AG04450 (cell line): Measurements from ENCODE around the gene MEIOSIN. TPM values are rescaled to one million over a fixed set of nuclear protein-coding genes. Genes with fewer than 3 reads are reported as not detected.

Experiments used
- CTCF ChIA-PET: fragments of 300-600, 350-600 bp; formaldehyde crosslinking; extraction: SDS; loops from one replicate; lab custom pipeline; 2022; ENCODE audit warnings: antibody characterized with exemption, inconsistent platforms; lab: Charles Lee
- POLR2A ChIA-PET: fragments of 350-600 bp; formaldehyde crosslinking; extraction: SDS; loops from one replicate; lab custom pipeline; 2021; ENCODE audit warnings: antibody characterized with exemption, inconsistent platforms; lab: Yijun Ruan, JAX
- DNase-seq: peaks from one replicate; pipeline ENCODE4 v3.0.0-alpha.2; 2011; ENCODE audit warnings: low read depth, low spot score
- H3K27ac ChIP-seq: one replicate; pipeline ENCODE4 v1.5.1; 2012; ENCODE audit warnings: low read depth, low read length, control low read depth
- H3K27me3 ChIP-seq: one replicate; pipeline ENCODE4 v1.6.0; 2012; ENCODE audit warnings: low read length; ENCODE audit not compliant: control insufficient read depth, insufficient read depth
- H3K4me3 ChIP-seq: 2 replicates; pipeline ENCODE4 v1.5.1; 2011; ENCODE audit warnings: mild to moderate bottlenecking, low read depth, low read length, control low read depth
- H3K9me3 ChIP-seq: 2 replicates; pipeline ENCODE4 v1.5.1; 2012; ENCODE audit warnings: low read length; ENCODE audit not compliant: control insufficient read depth, insufficient read depth
- CTCF ChIP-seq: IDR thresholded peaks from 2 replicates; pipeline ENCODE4 v1.5.1; 2011; ENCODE audit warnings: low read depth, low read length, control low read depth, inconsistent platforms
- polyA plus RNA-seq: library from polyadenylated mRNA; depleted of rRNA; stranded (reverse); fragments of >200 nt; gene quantifications from 2 replicates; pipeline ENCODE4 v1.2.3, GENCODE V29; 2011

MEIOSIN gene
- polyA plus RNA-seq, 1 experiment = not detected

GRCh38 chr19:45785097-45785496, 51.9 kb downstream of the MEIOSIN start:
- Histone ChIP-seq H3K9me3 (no peaks in the 10 kb centered on the region), H3K27me3 (no peaks in the 10 kb centered on the region), H3K27ac (peak overlapping the region; percentile 31), H3K4me3 (no peak overlapping the region)
- CTCF ChIA-PET = interaction anchor here (1.2 to 2.0 kb wide), 3 partner anchors 14 to 32 kb away, joined by 3 to 8 read pairs (median 5); partner anchors contain the start of gene SIX5
- POLR2A ChIA-PET = no interaction called here
- no peak for DNase-seq
- no peak for TF ChIP-seq CTCF

- ChIA-PET POLR2A (interaction anchor here (0.6 kb wide), 1 partner anchor 17 kb away, joined by 4 read pairs; no protein-coding TSS in a partner anchor), CTCF (no interaction called here)
- TF ChIP-seq CTCF = no peak
- Histone ChIP-seq H3K27ac (no peak overlapping the region), H3K9me3 (no peaks in the 10 kb centered on the region), H3K4me3 (no peak overlapping the region), H3K27me3 (no peaks in the 10 kb centered on the region)
- no peak for DNase-seq
Observed at GRCh38 chr19:45785781-45786532, 52.7 kb downstream of the MEIOSIN start.

GRCh38 chr19:45786533-45786894, 53.3 kb downstream of the MEIOSIN start:
- H3K9me3 ChIP-seq = no peaks in the 10 kb centered on the region
- H3K4me3 ChIP-seq = no peak overlapping the region
- no peak overlapping the region for H3K27ac ChIP-seq
- POLR2A ChIA-PET = no interaction called here
- no peak for DNase-seq
- H3K27me3 ChIP-seq = no peaks in the 10 kb centered on the region
- CTCF ChIA-PET = no interaction called here
- TF ChIP-seq CTCF = no peak

GRCh38 chr19:45789035-45789786, 56.0 kb downstream of the MEIOSIN start:
- Histone ChIP-seq H3K4me3 (no peak overlapping the region), H3K27me3 (no peaks in the 10 kb centered on the region), H3K9me3 (no peaks in the 10 kb centered on the region), H3K27ac (no peak overlapping the region)
- ChIA-PET POLR2A (no interaction called here), CTCF (interaction anchor here (1.3 to 1.4 kb wide), 2 partner anchors 10 to 27 kb away, joined by 3 to 4 read pairs; no protein-coding TSS in a partner anchor)
- DNase-seq = no peak
- no peak for TF ChIP-seq CTCF

- no peak for TF ChIP-seq CTCF
- Histone ChIP-seq H3K27me3 (no peaks in the 10 kb centered on the region), H3K27ac (no peak overlapping the region), H3K4me3 (peak overlapping the region; percentile 90), H3K9me3 (no peaks in the 10 kb centered on the region)
- CTCF ChIA-PET = no interaction called here
- DNase-seq = no peak
- POLR2A ChIA-PET = interaction anchor here (1.0 kb wide), 2 partner anchors 8 to 21 kb away, joined by 3 to 4 read pairs; partner anchors contain the start of genes DMPK and SIX5
Observed at GRCh38 chr19:45790942-45791341, 57.7 kb downstream of the MEIOSIN start.
